Lung (tissue), 12 donors: ENCODE measurements around the gene TNS3. TPM values are rescaled to one million over a fixed set of nuclear protein-coding genes. Genes with fewer than 3 reads are reported as not detected.

Experiments
- ATAC-seq: fragments of 200-7000 bp; cut with Tn5 transposase; one replicate; pipeline ENCODE4 v1.9.1; 2020; ENCODE audit warnings: moderate number of reproducible peaks; ENCODE audit not compliant: insufficient read depth, low FRiP score
- DNase-seq, 3 donors: peaks; one replicate each; pipeline ENCODE4 v3.0.0-alpha.2; 2013 to 2017
- H3K27ac ChIP-seq, 2 donors: one replicate each; pipeline ENCODE4 v1.5.1; 2013; ENCODE audit warnings: mild to moderate bottlenecking in 2 of 2, moderate library complexity in 2 of 2, control low read depth in 1 of 2, inconsistent platforms in 1 of 2, low read depth in 1 of 2, low read length in 1 of 2
- H3K27me3 ChIP-seq, 3 donors: one replicate each; pipeline ENCODE4 v1.5.1; 2013; ENCODE audit warnings: low read length in 2 of 3; ENCODE audit not compliant: control insufficient read depth in 3 of 3, insufficient read depth in 3 of 3
- H3K36me3 ChIP-seq, 4 donors: one replicate each; pipeline ENCODE4 v1.5.1; 2013; ENCODE audit warnings: low read length in 4 of 4, mild to moderate bottlenecking in 1 of 4, moderate library complexity in 1 of 4; ENCODE audit not compliant: control insufficient read depth in 4 of 4, insufficient read depth in 4 of 4
- H3K4me1 ChIP-seq, 5 donors: one replicate each; pipeline ENCODE4 v1.5.1; 2013; ENCODE audit warnings: low read length in 5 of 5, mild to moderate bottlenecking in 2 of 5, moderate library complexity in 1 of 5; ENCODE audit not compliant: control insufficient read depth in 5 of 5, insufficient read depth in 5 of 5
- H3K4me3 ChIP-seq: one replicate; pipeline ENCODE4 v1.5.1; 2013; ENCODE audit warnings: mild to moderate bottlenecking, control low read depth, moderate library complexity
- H3K9ac ChIP-seq, 2 donors: one replicate each; pipeline ENCODE4 v1.5.1; 2013; ENCODE audit warnings: low read length in 2 of 2, control low read depth in 1 of 2; ENCODE audit not compliant: insufficient read depth in 1 of 2
- H3K9me3 ChIP-seq, 4 donors: one replicate each; pipeline ENCODE4 v1.5.1; 2013; ENCODE audit warnings: low read length in 3 of 4, mild to moderate bottlenecking in 1 of 4, moderate library complexity in 1 of 4; ENCODE audit not compliant: control insufficient read depth in 4 of 4, insufficient read depth in 3 of 4
- CTCF ChIP-seq: IDR thresholded peaks from 2 replicates; pipeline ENCODE4 v1.5.1; 2012; ENCODE audit warnings: mild to moderate bottlenecking; ENCODE audit errors: control extremely low read depth, extremely low read depth
- WGBS, 2 donors: extraction: QIAGEN DNeasy Blood & Tissue Kit; methylation state at CpG; one replicate each; pipeline ENCODE4 v1.1.7; 2013; 5-methylcytosine and 5-hydroxymethylcytosine counted together
- polyA plus RNA-seq, 2 donors: library from polyadenylated mRNA; stranded (reverse); fragments of 200-250 nt; gene quantifications; one replicate each; pipeline ENCODE4 v1.2.1, GENCODE V29; 2013
- total RNA-seq, 2 donors: library from RNA; depleted of rRNA in 1 of 2; stranded (reverse); fragments of >200 nt in 1 of 2; gene quantifications; one replicate each; pipeline ENCODE4 v1.2.1, GENCODE V29; 2014 to 2021
- donor health status: control.
- donor health status: control.
- donor health status: Bipolar disorder and iron deficiency.
- donor health status: healthy.
- donor health status: DM: yes; HTN: yes; CAD: no.

Gene TNS3
- total and polyA plus RNA-seq, 4 donors: 23.8 to 140 (median 85.7) TPM

GRCh38 chr7:47502240-47502877, 79.6 kb downstream of the TNS3 start:
- Histone ChIP-seq H3K4me3 (no peak overlapping the region), H3K4me1 (peaks cover 0 to 41% (median 25%) of the 10 kb centered on the region in 5 donors), H3K36me3 (peaks cover 0 to 22% (median 7%) of the 10 kb centered on the region in 4 donors), H3K27ac (no peak overlapping the region), H3K9me3 (no peaks in the 10 kb centered on the region), H3K27me3 (no peaks in the 10 kb centered on the region), H3K9ac (no peak overlapping the region)
- 80 to 87% methylated on average over 12 of the region's 12 CpGs for WGBS, 2 donors
- ATAC-seq: no peak
- no peak for TF ChIP-seq CTCF
- DNase-seq: no peak

GRCh38 chr7:47501406-47501805, 80.5 kb downstream of the TNS3 start:
- no peaks in the 10 kb centered on the region for H3K9me3 ChIP-seq
- DNase-seq: peak in 1 of 3 donors; percentile 34
- H3K27me3 ChIP-seq: no peaks in the 10 kb centered on the region
- WGBS, 2 donors: 84 to 90% methylated on average over 11 of the region's 11 CpGs
- no peak overlapping the region for H3K27ac ChIP-seq
- no peak for ATAC-seq
- no peak overlapping the region for H3K4me3 ChIP-seq
- no peak for TF ChIP-seq CTCF
- peaks cover 0 to 21% (median 7%) of the 10 kb centered on the region in 4 donors for H3K36me3 ChIP-seq
- H3K9ac ChIP-seq: no peak overlapping the region
- H3K4me1 ChIP-seq: peaks cover 0 to 45% (median 24%) of the 10 kb centered on the region in 5 donors

- peaks cover 0 to 9% (median 3%) of the 10 kb centered on the region in 4 donors for H3K36me3 ChIP-seq
- no peak overlapping the region for H3K9ac ChIP-seq
- no peak overlapping the region for H3K27ac ChIP-seq
- no peaks in the 10 kb centered on the region for H3K27me3 ChIP-seq
- H3K4me3 ChIP-seq: no peak overlapping the region
- peaks cover 0 to 51% (median 12%) of the 10 kb centered on the region in 5 donors for H3K4me1 ChIP-seq
- DNase-seq: peak in 1 of 3 donors; percentile 40
- 44 to 57% methylated on average over 15 of the region's 15 CpGs for WGBS, 2 donors
- TF ChIP-seq CTCF: no peak
- ATAC-seq: no peak
- H3K9me3 ChIP-seq: no peaks in the 10 kb centered on the region
Measured at GRCh38 chr7:47500103-47500563, 81.8 kb downstream of the TNS3 start.
